Common myeloid progenitor, CD34-positive (primary cell): ENCODE results near the gene LPAR4.
"Not testable (repeated sequence)": the region's sequence is repeated elsewhere in the genome, so short reads cannot be mapped to it uniquely, and the experiment has no call there.

ENCODE experiments used
- CTCF ChIA-PET: fragments of 350-600 bp; sonication (Branson Sonifier 250); formaldehyde crosslinking; loops from one replicate; lab custom pipeline; 2021; ENCODE audit warnings: antibody characterized with exemption; lab: Charles Lee
- POLR2A ChIA-PET: fragments of 350-600 bp; sonication (Branson Sonifier 250); formaldehyde crosslinking; loops from one replicate; lab custom pipeline; 2021; ENCODE audit warnings: antibody characterized with exemption; lab: Charles Lee
- DNase-seq, 3 donors: peaks; one replicate each; pipeline versions ENCODE4 v3.0.0 to v3.0.0-alpha.2; 2013
- H3K27ac ChIP-seq, 2 experiments: 1 replicate in 1 of 2; 2 replicates in 1 of 2; pipeline ENCODE4 v1.7.0; 2013; ENCODE audit warnings: inconsistent platforms in 2 of 2, low read length in 2 of 2, mild to moderate bottlenecking in 2 of 2, low read depth in 1 of 2, moderate library complexity in 1 of 2; ENCODE audit not compliant: severe bottlenecking in 2 of 2, insufficient read depth in 1 of 2, poor library complexity in 1 of 2
- H3K27me3 ChIP-seq, 5 experiments: replicated peaks in 2 of 5; 1 replicate in 3 of 5; 2 replicates in 2 of 5; pipeline versions ENCODE4 v1.6.1 to v1.7.0; 2013; ENCODE audit warnings: low read length in 4 of 5, mild to moderate bottlenecking in 2 of 5, moderate library complexity in 2 of 5, inconsistent platforms in 1 of 5; ENCODE audit not compliant: insufficient read depth in 5 of 5, control insufficient read depth in 4 of 5
- H3K36me3 ChIP-seq, 4 experiments: 1 replicate in 2 of 4; 2 replicates in 2 of 4; pipeline versions ENCODE4 v1.6.1 to v1.7.0; 2013; ENCODE audit warnings: low read length in 3 of 4, control low read depth in 1 of 4, mild to moderate bottlenecking in 1 of 4; ENCODE audit not compliant: control insufficient read depth in 4 of 4, insufficient read depth in 4 of 4
- H3K4me1 ChIP-seq, 4 experiments: 1 replicate in 3 of 4; 2 replicates in 1 of 4; pipeline versions ENCODE4 v1.6.1 to v1.7.1; 2013; ENCODE audit warnings: low read length in 3 of 4, mild to moderate bottlenecking in 3 of 4, control low read depth in 1 of 4, inconsistent platforms in 1 of 4, moderate library complexity in 1 of 4; ENCODE audit not compliant: control insufficient read depth in 4 of 4, insufficient read depth in 4 of 4; ENCODE audit errors: control extremely low read depth in 1 of 4
- H3K4me3 ChIP-seq, 7 experiments: 1 replicate in 4 of 7; 2 replicates in 3 of 7; pipeline versions ENCODE4 v1.5.1 to v1.7.0; 2013; ENCODE audit warnings: mild to moderate bottlenecking in 7 of 7, low read length in 6 of 7, moderate library complexity in 6 of 7, inconsistent platforms in 2 of 7, low read depth in 2 of 7, control low read depth in 1 of 7; ENCODE audit not compliant: insufficient read depth in 4 of 7, control insufficient read depth in 1 of 7; ENCODE audit errors: extremely low read depth in 1 of 7
- H3K9me3 ChIP-seq, 5 experiments: 1 replicate in 4 of 5; 2 replicates in 1 of 5; pipeline versions ENCODE4 v1.6.1 to v1.7.1; 2013; ENCODE audit warnings: low read length in 4 of 5, mild to moderate bottlenecking in 2 of 5, inconsistent platforms in 1 of 5, low read depth in 1 of 5, moderate library complexity in 1 of 5; ENCODE audit not compliant: control insufficient read depth in 4 of 5, insufficient read depth in 2 of 5; ENCODE audit errors: control extremely low read depth in 1 of 5
- WGBS: methylation state at CpG from one replicate; pipeline ENCODE4 v1.1.5; 2013; ENCODE audit not compliant: insufficient coverage; 5-methylcytosine and 5-hydroxymethylcytosine counted together

The LPAR4 gene

DNA sequence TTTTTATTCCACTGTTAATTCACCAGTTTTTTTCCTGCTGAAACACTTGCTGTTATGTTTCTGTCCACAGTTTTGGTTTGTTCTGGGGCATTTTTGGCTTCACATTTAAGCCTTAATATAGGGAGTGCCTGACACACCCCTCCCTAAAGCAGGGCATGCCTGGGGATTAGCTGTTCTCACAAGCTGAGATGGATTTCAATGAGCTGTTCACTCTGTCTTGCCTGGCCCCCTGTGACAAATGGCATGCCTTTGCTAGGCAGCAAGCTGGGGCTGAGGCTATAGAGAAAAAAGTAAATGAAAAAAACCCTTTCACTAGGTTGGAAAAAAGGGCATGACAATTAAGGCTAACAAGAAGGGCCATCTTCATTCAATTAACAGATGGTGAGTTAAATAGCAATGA is 22.4 kb downstream of the LPAR4 start:
- no peaks in the 10 kb centered on the region for H3K36me3 ChIP-seq
- DNase-seq, result no peak
- ChIA-PET CTCF (no interaction called here), POLR2A (no interaction called here)
- H3K9me3 ChIP-seq, result no peaks in the 10 kb centered on the region
- H3K27me3 ChIP-seq, result no peaks in the 10 kb centered on the region
- H3K4me3 ChIP-seq, result no peak overlapping the region
- no peak overlapping the region for H3K27ac ChIP-seq
- no peaks in the 10 kb centered on the region for H3K4me1 ChIP-seq

- no peak for DNase-seq
- WGBS, result 86% methylated on average over 1 of the region's 1 CpG
Observed at GRCh38 chrX:78796916-78797315, 49.4 kb downstream of the LPAR4 start.

GRCh38 chrX:78800114-78800513 is 52.6 kb downstream of the LPAR4 start:
- 71% methylated on average over 1 of the region's 2 CpGs for WGBS
- no peak for DNase-seq
- ChIA-PET CTCF (no interaction called here), POLR2A (no interaction called here)
- Histone ChIP-seq H3K4me1 (peaks cover 0 to 3% (median 0%) of the 10 kb centered on the region in 4 experiments), H3K36me3 (no peaks in the 10 kb centered on the region), H3K27me3 (no peaks in the 10 kb centered on the region), H3K4me3 (no peak overlapping the region), H3K9me3 (peaks cover 0 to 6% (median 2%) of the 10 kb centered on the region in 5 experiments), H3K27ac (no peak overlapping the region)

More at GRCh38 chrX:78796916-78797315, 49.4 kb downstream of the LPAR4 start:
- ChIA-PET POLR2A (no interaction called here), CTCF (no interaction called here)
- Histone ChIP-seq H3K27ac (no peak overlapping the region), H3K4me3 (no peak overlapping the region), H3K4me1 (peaks cover 0 to 3% (median 0%) of the 10 kb centered on the region in 4 experiments), H3K27me3 (peaks cover 0 to 2% (median 0%) of the 10 kb centered on the region in 5 experiments), H3K36me3 (no peaks in the 10 kb centered on the region), H3K9me3 (peaks cover 0 to 4% (median 2%) of the 10 kb centered on the region in 5 experiments)

GRCh38 chrX:78800694-78801093 is 53.2 kb downstream of the LPAR4 start:
- CTCF ChIA-PET, result no interaction called here

DNA sequence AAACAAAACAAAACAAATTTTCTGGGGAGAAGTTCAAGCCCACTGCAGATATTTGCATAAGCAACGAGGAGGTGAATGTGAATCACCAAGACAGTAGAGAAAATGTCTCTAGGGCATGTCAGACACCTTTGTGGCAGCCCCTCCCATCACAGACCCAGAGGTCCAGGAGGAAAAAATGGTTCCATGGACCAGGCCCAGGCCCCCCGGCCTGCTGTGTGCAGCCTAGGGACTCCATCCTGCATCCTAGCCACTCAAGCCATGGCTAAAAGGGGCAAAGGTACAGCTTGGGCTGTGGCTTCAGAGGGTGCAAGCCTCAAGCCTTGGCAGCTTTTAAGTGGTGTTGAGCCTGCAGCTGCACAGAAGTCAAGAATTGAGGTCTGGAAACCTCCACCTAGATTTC is 54.0 kb downstream of the LPAR4 start:
- no peaks in the 10 kb centered on the region for H3K27me3 ChIP-seq
- no peak overlapping the region for H3K27ac ChIP-seq
- peaks cover 0 to 6% (median 2%) of the 10 kb centered on the region in 5 experiments for H3K9me3 ChIP-seq
- CTCF ChIA-PET, result no interaction called here
- POLR2A ChIA-PET, result no interaction called here
- H3K4me3 ChIP-seq, result no peak overlapping the region
- no peaks in the 10 kb centered on the region for H3K36me3 ChIP-seq
- DNase-seq, result no peak
- H3K4me1 ChIP-seq, result peaks cover 0 to 3% (median 0%) of the 10 kb centered on the region in 4 experiments
- WGBS, result 71% methylated on average over 1 of the region's 2 CpGs

More at GRCh38 chrX:78800694-78801093, 53.2 kb downstream of the LPAR4 start:
- H3K4me3 ChIP-seq, result no peak overlapping the region
- peaks cover 0 to 3% (median 0%) of the 10 kb centered on the region in 4 experiments for H3K4me1 ChIP-seq
- no peaks in the 10 kb centered on the region for H3K27me3 ChIP-seq
- no peaks in the 10 kb centered on the region for H3K36me3 ChIP-seq
- POLR2A ChIA-PET, result no interaction called here
- DNase-seq, result no peak
- H3K9me3 ChIP-seq, result peaks cover 0 to 6% (median 2%) of the 10 kb centered on the region in 5 experiments
- H3K27ac ChIP-seq, result no peak overlapping the region

GRCh38 chrX:78802526-78802925 is 55.0 kb downstream of the LPAR4 start:
- H3K27me3 ChIP-seq, H3K27ac ChIP-seq, CTCF ChIA-PET, H3K9me3 ChIP-seq, H3K36me3 ChIP-seq, H3K4me1 ChIP-seq, POLR2A ChIA-PET, H3K4me3 ChIP-seq, DNase-seq: not testable (repeated sequence)
- WGBS, result 60% methylated on average over 1 of the region's 3 CpGs
